Measurements from ENCODE around the gene GBGT1.

The GBGT1 gene

DNA sequence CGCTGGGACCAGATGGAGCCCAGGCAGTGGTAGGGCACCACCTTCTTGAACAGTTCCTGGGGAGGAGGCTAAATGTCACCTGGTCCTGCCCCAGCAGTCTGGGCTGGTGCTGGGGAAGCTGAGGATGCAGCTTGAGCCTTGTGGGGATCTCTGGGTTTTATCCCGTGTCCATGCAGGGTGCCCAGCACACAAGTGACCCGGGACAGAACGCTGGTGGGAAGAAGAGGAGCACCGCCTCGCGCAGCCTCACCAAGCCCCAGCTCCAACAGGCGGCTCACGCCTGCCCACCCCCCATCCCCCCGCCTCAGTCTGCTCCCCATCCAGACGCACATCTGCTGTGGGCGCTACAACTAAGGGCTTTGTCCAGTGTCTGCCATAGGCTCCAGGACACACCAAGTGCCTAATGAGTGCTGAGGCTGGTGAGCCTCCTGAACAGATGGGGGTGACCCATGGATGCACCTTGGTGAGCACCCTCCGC, 56.4 kb downstream of the GBGT1 start:
- Histone ChIP-seq H3K4me1 (ENCODE audit: control insufficient read depth, insufficient read depth, low read length) (no peaks in the 10 kb centered on the region), H3K4me3 (ENCODE audit: low read length) (no peak overlapping the region), H3K27ac (ENCODE audit: low read depth, low read length) (no peak overlapping the region), H3K9ac (ENCODE audit: low read length) (no peak overlapping the region), H3K36me3 (ENCODE audit: control insufficient read depth, insufficient read depth, low read length) (peaks cover 47% of the 10 kb centered on the region), H3K27me3 (ENCODE audit: control insufficient read depth, insufficient read depth, low read length) (no peaks in the 10 kb centered on the region)

DNA sequence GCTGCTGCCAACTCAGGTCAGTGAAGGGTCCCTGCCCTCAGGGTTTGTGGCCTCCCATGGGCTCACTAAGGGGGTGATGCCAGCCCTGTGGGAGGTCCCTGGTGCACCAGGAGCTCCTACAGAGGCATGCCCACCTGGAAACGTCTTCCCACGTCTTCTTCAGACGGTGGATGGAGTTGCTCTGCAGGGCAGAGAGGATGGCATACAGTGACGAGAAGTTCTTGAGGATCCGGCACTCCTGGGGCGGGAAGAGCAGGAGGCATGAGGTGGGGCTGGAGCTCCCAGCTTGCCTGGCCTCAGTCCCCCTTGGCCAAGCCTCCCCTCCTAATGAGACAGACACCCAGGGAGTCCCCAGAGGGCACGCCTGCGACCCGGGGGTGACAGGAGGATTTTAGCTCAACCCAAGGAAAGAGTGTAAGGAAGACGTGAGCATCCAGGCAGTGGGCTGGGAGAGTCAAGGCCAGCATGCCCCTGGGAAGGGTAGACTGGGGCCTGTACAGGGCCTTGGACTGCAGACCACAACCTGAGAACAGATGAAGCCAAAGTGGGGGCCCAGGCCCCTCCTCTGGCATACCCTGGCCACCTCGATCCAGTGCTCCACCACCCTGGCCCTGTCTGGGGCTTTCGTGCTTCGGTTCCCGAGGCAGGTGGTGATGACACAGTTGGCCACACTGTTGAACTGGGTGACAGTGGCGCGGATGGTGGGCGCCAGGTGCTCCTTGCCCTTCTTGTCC, 57.0 kb downstream of the GBGT1 start:
- H3K36me3 ChIP-seq (ENCODE audit: control insufficient read depth, insufficient read depth, low read length): peaks cover 52% of the 10 kb centered on the region
- no peak overlapping the region for H3K27ac ChIP-seq (ENCODE audit: low read depth, low read length)
- no peaks in the 10 kb centered on the region for H3K4me1 ChIP-seq (ENCODE audit: control insufficient read depth, insufficient read depth, low read length)
- H3K27me3 ChIP-seq (ENCODE audit: control insufficient read depth, insufficient read depth, low read length): no peaks in the 10 kb centered on the region
- H3K4me3 ChIP-seq (ENCODE audit: low read length): no peak overlapping the region
- no peak overlapping the region for H3K9ac ChIP-seq (ENCODE audit: low read length)

DNA sequence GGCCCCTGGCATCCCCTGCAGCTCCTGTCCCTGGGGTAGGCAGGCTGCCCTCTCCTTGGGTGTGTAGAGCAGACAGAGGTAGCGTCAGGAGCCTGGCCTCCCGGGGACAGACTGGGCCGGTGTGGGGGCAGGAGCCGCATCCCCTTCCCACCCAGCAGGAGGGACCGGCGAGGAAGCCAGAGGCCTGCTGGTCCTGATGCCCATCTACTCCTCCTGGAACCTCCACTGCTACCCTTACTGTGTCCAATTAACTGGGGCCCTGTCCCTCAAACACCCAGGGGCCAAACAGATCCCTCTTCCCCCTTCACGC, 58.3 kb downstream of the GBGT1 start:
- Histone ChIP-seq H3K27me3 (ENCODE audit: control insufficient read depth, insufficient read depth, low read length) (no peaks in the 10 kb centered on the region), H3K4me1 (ENCODE audit: control insufficient read depth, insufficient read depth, low read length) (no peaks in the 10 kb centered on the region), H3K9ac (ENCODE audit: low read length) (no peak overlapping the region), H3K4me3 (ENCODE audit: low read length) (no peak overlapping the region), H3K36me3 (ENCODE audit: control insufficient read depth, insufficient read depth, low read length) (peaks cover 63% of the 10 kb centered on the region), H3K27ac (ENCODE audit: low read depth, low read length) (no peak overlapping the region)

DNA sequence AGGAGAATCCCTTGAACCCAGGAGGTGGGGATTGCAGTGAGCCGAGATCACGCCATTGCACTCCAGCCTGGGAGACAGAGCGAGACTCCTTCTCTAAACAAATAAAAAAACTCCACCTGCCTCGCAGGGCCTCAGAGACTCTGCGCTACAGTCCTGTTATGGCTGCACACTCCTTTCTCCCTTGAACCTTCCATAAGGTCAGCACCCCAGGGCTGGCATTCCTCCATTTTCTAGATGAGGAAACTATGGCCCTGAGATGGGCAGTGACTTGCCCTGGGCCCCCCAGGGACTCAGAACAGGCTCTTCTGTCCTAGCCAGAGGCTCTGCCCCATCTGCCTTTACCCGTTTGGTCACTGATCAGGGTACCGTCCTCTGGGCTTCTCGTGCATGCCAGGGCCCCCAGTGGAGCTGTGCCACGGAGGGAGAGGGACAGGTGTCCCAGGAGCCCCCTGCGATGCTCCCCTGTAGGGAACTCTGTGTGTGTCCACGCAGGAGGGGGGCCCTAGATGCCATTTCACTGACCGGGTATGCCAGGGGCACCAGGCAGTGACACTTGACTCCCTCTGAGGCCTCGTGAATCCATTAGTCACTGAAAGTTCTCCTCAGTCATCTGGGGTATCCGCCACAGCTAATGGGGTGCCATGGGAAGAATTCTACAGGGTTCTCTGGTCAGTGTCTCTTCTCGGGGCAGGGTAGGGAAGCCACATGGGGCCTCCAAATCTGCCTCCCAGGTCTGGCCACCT, 58.8 kb downstream of the GBGT1 start:
- H3K27ac ChIP-seq (ENCODE audit: low read depth, low read length): no peak overlapping the region
- H3K4me1 ChIP-seq (ENCODE audit: control insufficient read depth, insufficient read depth, low read length): no peaks in the 10 kb centered on the region
- no peak overlapping the region for H3K9ac ChIP-seq (ENCODE audit: low read length)
- H3K36me3 ChIP-seq (ENCODE audit: control insufficient read depth, insufficient read depth, low read length): peaks cover 61% of the 10 kb centered on the region
- no peaks in the 10 kb centered on the region for H3K27me3 ChIP-seq (ENCODE audit: control insufficient read depth, insufficient read depth, low read length)
- H3K4me3 ChIP-seq (ENCODE audit: low read length): no peak overlapping the region

DNA sequence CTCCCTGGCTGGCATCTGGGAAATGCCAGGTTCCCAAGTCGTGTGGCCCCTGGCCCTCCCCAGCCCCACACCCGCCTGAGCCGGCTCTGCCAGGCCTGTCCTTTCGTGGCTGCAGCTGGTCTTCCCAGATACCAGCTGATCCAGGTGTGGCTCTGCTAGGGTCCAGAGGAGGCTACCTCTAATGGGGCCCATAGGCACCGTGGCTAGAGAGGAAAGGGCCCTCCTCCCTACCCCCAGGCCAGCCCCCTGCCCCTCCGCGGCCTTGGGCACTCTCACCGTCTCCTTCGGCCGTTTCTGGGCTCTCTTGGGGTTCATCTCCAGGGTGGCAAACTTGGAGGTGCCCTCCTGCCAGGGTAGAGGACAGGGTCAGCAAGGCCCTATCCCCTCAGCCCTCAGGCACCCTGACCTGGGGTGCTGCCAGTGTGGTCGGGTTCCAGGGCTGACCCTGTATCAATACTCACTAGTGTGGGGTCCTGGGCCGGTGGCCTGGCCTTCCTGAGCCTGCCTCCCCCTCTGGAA, 59.7 kb downstream of the GBGT1 start:
- Histone ChIP-seq H3K4me1 (ENCODE audit: control insufficient read depth, insufficient read depth, low read length) (no peaks in the 10 kb centered on the region), H3K27ac (ENCODE audit: low read depth, low read length) (no peak overlapping the region), H3K36me3 (ENCODE audit: control insufficient read depth, insufficient read depth, low read length) (peaks cover 59% of the 10 kb centered on the region), H3K27me3 (ENCODE audit: control insufficient read depth, insufficient read depth, low read length) (no peaks in the 10 kb centered on the region), H3K9ac (ENCODE audit: low read length) (no peak overlapping the region), H3K4me3 (ENCODE audit: low read length) (no peak overlapping the region)

DNA sequence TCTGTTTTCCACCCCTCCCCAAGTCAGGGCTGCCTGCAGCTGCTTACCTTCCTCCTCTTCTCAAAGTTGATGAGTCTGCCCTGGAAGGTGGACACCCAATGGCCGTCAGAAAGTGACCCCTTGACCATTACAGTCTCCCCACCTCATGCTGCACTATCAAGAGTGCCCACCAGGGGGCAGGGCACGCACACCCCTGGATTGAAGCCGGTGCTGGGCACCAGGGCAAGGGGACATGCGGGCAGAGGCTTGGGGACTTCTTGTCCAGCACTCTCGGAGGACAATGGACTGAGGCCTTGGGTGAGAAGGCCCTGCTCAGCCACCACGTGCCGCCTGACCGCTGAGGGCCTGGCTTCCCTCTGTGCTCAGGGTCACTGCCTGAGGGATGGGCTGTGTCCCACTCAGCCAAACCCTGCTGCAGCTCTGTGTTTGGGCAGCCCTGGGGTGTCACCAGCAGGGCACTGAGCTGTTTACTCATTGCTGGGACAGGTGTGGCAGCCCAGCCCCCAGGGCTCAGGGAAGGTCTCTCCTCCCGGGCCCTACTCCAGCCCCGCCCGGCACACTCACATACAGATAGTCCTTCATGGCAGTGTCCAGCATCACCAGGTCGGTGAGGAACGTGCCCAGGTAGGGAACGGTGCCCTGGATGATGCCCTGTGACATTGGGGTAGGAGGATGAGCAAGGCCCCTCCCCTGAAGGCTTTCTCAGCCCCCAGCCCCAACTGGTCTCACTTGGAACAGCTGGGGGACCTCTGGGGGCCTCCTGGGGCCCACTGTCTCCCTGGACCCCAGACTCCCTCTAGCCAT, 60.3 kb downstream of the GBGT1 start:
- Histone ChIP-seq H3K4me3 (ENCODE audit: low read length) (no peak overlapping the region), H3K4me1 (ENCODE audit: control insufficient read depth, insufficient read depth, low read length) (no peaks in the 10 kb centered on the region), H3K36me3 (ENCODE audit: control insufficient read depth, insufficient read depth, low read length) (peaks cover 54% of the 10 kb centered on the region), H3K9ac (ENCODE audit: low read length) (no peak overlapping the region), H3K27me3 (ENCODE audit: control insufficient read depth, insufficient read depth, low read length) (no peaks in the 10 kb centered on the region), H3K27ac (ENCODE audit: low read depth, low read length) (no peak overlapping the region)

All from rectal smooth muscle tissue (tissue), 1 donor.